Astrocyte (in vitro differentiated cells and primary cell): ENCODE data around the gene SRF. TPM values are rescaled to one million over a fixed set of nuclear protein-coding genes. Genes with fewer than 3 reads are reported as not detected.

Experiments
- DNase-seq: peaks from one replicate; pipeline ENCODE4 v3.0.0-alpha.2; 2010; ENCODE audit warnings: low read depth
- FAIRE-seq: peaks from 2 replicates; lab custom pipeline; 2011; peaks lifted over from hg19 to GRCh38; lab: Jason Lieb, UNC
- H2AFZ ChIP-seq: 2 replicates; pipeline ENCODE4 v1.6.0; 2012; ENCODE audit warnings: low read depth, low read length, inconsistent platforms
- H3K27ac ChIP-seq: 2 replicates; pipeline ENCODE4 v1.5.1; 2011; ENCODE audit warnings: low read depth, low read length, inconsistent platforms
- H3K27me3 ChIP-seq: 2 replicates; pipeline ENCODE4 v1.6.0; 2011; ENCODE audit warnings: low read length, inconsistent platforms; ENCODE audit not compliant: insufficient read depth
- H3K36me3 ChIP-seq: 2 replicates; pipeline ENCODE4 v1.5.1; 2011; ENCODE audit warnings: low read length, inconsistent platforms; ENCODE audit not compliant: insufficient read depth
- H3K4me1 ChIP-seq: 2 replicates; pipeline ENCODE4 v1.5.1; 2011; ENCODE audit warnings: low read length, inconsistent platforms; ENCODE audit not compliant: insufficient read depth
- H3K4me2 ChIP-seq: 2 replicates; pipeline ENCODE4 v1.6.0; 2012; ENCODE audit warnings: low read length, inconsistent platforms
- H3K4me3 ChIP-seq: 2 replicates; pipeline ENCODE4 v1.5.1; 2011; ENCODE audit warnings: low read depth, mild to moderate bottlenecking, low read length, inconsistent platforms; ENCODE audit not compliant: insufficient read depth
- H3K79me2 ChIP-seq: 2 replicates; pipeline ENCODE4 v1.6.0; 2012; ENCODE audit warnings: mild to moderate bottlenecking, low read length, inconsistent platforms; ENCODE audit not compliant: insufficient read depth
- H3K9ac ChIP-seq: 2 replicates; pipeline ENCODE4 v1.6.0; 2012; ENCODE audit warnings: mild to moderate bottlenecking, low read length, inconsistent platforms
- H3K9me3 ChIP-seq: 2 replicates; pipeline ENCODE4 v1.5.1; 2012; ENCODE audit warnings: low read depth, mild to moderate bottlenecking, low read length, inconsistent platforms; ENCODE audit not compliant: insufficient read depth
- H4K20me1 ChIP-seq: 2 replicates; pipeline ENCODE4 v1.6.0; 2012; ENCODE audit warnings: low read length, inconsistent platforms; ENCODE audit not compliant: insufficient read depth
- H3K27ac Mint-ChIP-seq: one replicate; pipeline ENCODE4 v1.8.0; 2021; ENCODE audit warnings: mild to moderate bottlenecking, mixed read lengths; ENCODE audit not compliant: unreplicated experiment
- H3K27me3 Mint-ChIP-seq: one replicate; pipeline ENCODE4 v1.8.0; 2021; ENCODE audit warnings: low read depth, mixed read lengths; ENCODE audit not compliant: unreplicated experiment
- H3K36me3 Mint-ChIP-seq: one replicate; pipeline ENCODE4 v1.8.0; 2021; ENCODE audit warnings: low read depth, mixed read lengths; ENCODE audit not compliant: unreplicated experiment
- H3K4me1 Mint-ChIP-seq: one replicate; pipeline ENCODE4 v1.8.0; 2021; ENCODE audit warnings: low read depth, mixed read lengths; ENCODE audit not compliant: unreplicated experiment
- H3K4me3 Mint-ChIP-seq: one replicate; pipeline ENCODE4 v1.8.0; 2021; ENCODE audit warnings: mild to moderate bottlenecking, moderate library complexity, mixed read lengths; ENCODE audit not compliant: unreplicated experiment
- H3K9me3 Mint-ChIP-seq: one replicate; pipeline ENCODE4 v1.8.0; 2021; ENCODE audit warnings: mild to moderate bottlenecking, mixed read lengths; ENCODE audit not compliant: unreplicated experiment
- CTCF ChIP-seq: IDR thresholded peaks from 2 replicates; pipeline ENCODE4 v1.5.1; 2011; ENCODE audit warnings: low read depth, mild to moderate bottlenecking, inconsistent platforms, low read length, moderate library complexity; ENCODE audit not compliant: insufficient read depth
- EZH2 ChIP-seq: IDR thresholded peaks from 2 replicates; pipeline ENCODE4 v1.6.1; 2012; ENCODE audit warnings: mild to moderate bottlenecking, low read length, inconsistent platforms; ENCODE audit not compliant: insufficient read depth
- total RNA-seq: library from RNA; stranded (reverse); gene quantifications from 2 replicates; pipeline ENCODE4 v1.2.1, GENCODE V29; 2021

SRF gene
- total RNA-seq, 1 donor from 2014 or later: 53.5 TPM

- peaks cover 2% of the 10 kb centered on the region for H3K27me3 Mint-ChIP-seq
- DNase-seq (no peak), FAIRE-seq (no peak)
- H3K27ac ChIP-seq: no peak overlapping the region
- no peaks in the 10 kb centered on the region for H3K27me3 ChIP-seq
- H3K4me1 Mint-ChIP-seq: peaks cover 16% of the 10 kb centered on the region
- H3K79me2 ChIP-seq: no peaks in the 10 kb centered on the region
- no peaks in the 10 kb centered on the region for H3K9me3 Mint-ChIP-seq
- H3K4me2 ChIP-seq: no peak overlapping the region
- no peak for TF ChIP-seq CTCF
- TF ChIP-seq EZH2: no peak
- H3K4me3 Mint-ChIP-seq: no peak overlapping the region
- H2AFZ ChIP-seq: no peak overlapping the region
- H3K9ac ChIP-seq: no peak overlapping the region
- no peak overlapping the region for H3K4me3 ChIP-seq
- H3K36me3 ChIP-seq: peaks cover 3% of the 10 kb centered on the region
- H4K20me1 ChIP-seq: no peaks in the 10 kb centered on the region
- H3K36me3 Mint-ChIP-seq: peaks cover 32% of the 10 kb centered on the region
- no peaks in the 10 kb centered on the region for H3K9me3 ChIP-seq
- peak overlapping the region; percentile 62 for H3K27ac Mint-ChIP-seq
- H3K4me1 ChIP-seq: peaks cover 9% of the 10 kb centered on the region
These were observed 52.1 kb downstream of the SRF start for GRCh38 chr6:43223175-43223574.

- H3K9me3 Mint-ChIP-seq: no peaks in the 10 kb centered on the region
- no peak overlapping the region for H2AFZ ChIP-seq
These were observed 55.3 kb downstream of the SRF start for GRCh38 chr6:43226192-43226851.

More at GRCh38 chr6:43226192-43226851, 55.3 kb downstream of the SRF start:
- peaks cover 5% of the 10 kb centered on the region for H3K27me3 ChIP-seq
- no peak for TF ChIP-seq EZH2
- TF ChIP-seq CTCF: no peak
- H3K79me2 ChIP-seq: no peaks in the 10 kb centered on the region
- FAIRE-seq: no peak
- H3K4me1 ChIP-seq: peaks cover 9% of the 10 kb centered on the region
- no peaks in the 10 kb centered on the region for H4K20me1 ChIP-seq
- no peaks in the 10 kb centered on the region for H3K9me3 ChIP-seq
- Mint-ChIP-seq H3K27ac (no peak overlapping the region), H3K4me1 (peaks cover 16% of the 10 kb centered on the region), H3K36me3 (peaks cover 19% of the 10 kb centered on the region), H3K4me3 (no peak overlapping the region), H3K27me3 (peaks cover 9% of the 10 kb centered on the region)
- H3K4me3 ChIP-seq: no peak overlapping the region
- H3K4me2 ChIP-seq: no peak overlapping the region
- peaks cover 3% of the 10 kb centered on the region for H3K36me3 ChIP-seq
- H3K9ac ChIP-seq: no peak overlapping the region
- DNase-seq: no peak
- no peak overlapping the region for H3K27ac ChIP-seq
